SJSA1 (cell line): ENCODE results near the gene PMCH. TPM values are rescaled to one million over a fixed set of nuclear protein-coding genes. Genes with fewer than 3 reads are reported as not detected.
"Not testable (repeated sequence)": the region's sequence is repeated elsewhere in the genome, so short reads cannot be mapped to it uniquely, and the experiment has no call there.

Experiments used
- DNase-seq, 2 experiments: peaks; one replicate each; pipeline ENCODE4 v3.0.0-alpha.2; 2015 to 2020; ENCODE audit warnings: low spot score in 2 of 2, low read depth in 1 of 2
- H3K27ac ChIP-seq: fragments of 250-450 bp; sonication (Bioruptor Pico); 2 replicates; pipeline ENCODE4 v1.5.1; 2020; ENCODE audit warnings: mild to moderate bottlenecking, moderate library complexity
- H3K27me3 ChIP-seq: fragments of 250-450 bp; sonication (Bioruptor Pico); replicated peaks from 2 replicates; pipeline ENCODE4 v1.5.1; 2020; ENCODE audit warnings: mild to moderate bottlenecking, moderate library complexity
- H3K36me3 ChIP-seq: fragments of 250-450 bp; sonication (Bioruptor Pico); 2 replicates; pipeline ENCODE4 v1.5.1; 2020; ENCODE audit warnings: mild to moderate bottlenecking
- H3K4me1 ChIP-seq: fragments of 250-450 bp; sonication (Bioruptor Pico); replicated peaks from 2 replicates; pipeline ENCODE4 v1.6.1; 2021; ENCODE audit warnings: mild to moderate bottlenecking
- H3K4me3 ChIP-seq: fragments of 250-450 bp; sonication (Bioruptor Pico); 2 replicates; pipeline ENCODE4 v1.5.1; 2020; ENCODE audit warnings: mild to moderate bottlenecking
- H3K9me3 ChIP-seq: fragments of 250-450 bp; sonication (Bioruptor Pico); replicated peaks from 2 replicates; pipeline ENCODE4 v1.5.1; 2020; ENCODE audit warnings: mild to moderate bottlenecking
- total RNA-seq: library from RNA; depleted of rRNA; stranded (reverse); fragments of >200 nt; shearing (Covaris generic); gene quantifications from 2 replicates; pipeline ENCODE4 v1.2.3, GENCODE V29; 2014; rRNA removed

PMCH gene
- total RNA-seq, 1 experiment from 2014 or later, result not detected

DNA sequence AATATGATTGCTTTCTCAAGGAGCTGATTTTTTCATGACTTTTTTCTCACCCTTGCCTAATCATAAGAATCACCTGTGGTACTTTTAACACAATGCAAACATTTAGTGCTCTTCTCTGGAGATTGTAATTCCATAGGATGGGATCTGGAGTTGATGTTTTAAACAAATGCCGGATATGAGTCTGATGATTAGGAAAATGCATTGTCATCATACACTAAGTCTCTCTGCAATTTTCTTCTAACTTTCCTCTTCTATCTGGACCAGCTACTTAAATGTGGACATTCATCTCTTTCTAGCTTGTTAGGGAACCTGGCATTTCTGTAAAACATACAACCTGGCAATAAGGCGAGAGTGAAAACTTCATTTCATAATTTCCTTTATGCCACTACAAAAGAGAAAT lies 23.5 kb downstream of the PMCH start:
- DNase-seq, result no peak
- H3K4me1 ChIP-seq, result peaks cover 4% of the 10 kb centered on the region
- H3K36me3 ChIP-seq, result peaks cover 9% of the 10 kb centered on the region; the same call in 1 of the 2 replicates
- no peak overlapping the region for H3K27ac ChIP-seq
- no peak overlapping the region for H3K4me3 ChIP-seq
- H3K27me3 ChIP-seq, result no peaks in the 10 kb centered on the region
- no peaks in the 10 kb centered on the region for H3K9me3 ChIP-seq

DNA sequence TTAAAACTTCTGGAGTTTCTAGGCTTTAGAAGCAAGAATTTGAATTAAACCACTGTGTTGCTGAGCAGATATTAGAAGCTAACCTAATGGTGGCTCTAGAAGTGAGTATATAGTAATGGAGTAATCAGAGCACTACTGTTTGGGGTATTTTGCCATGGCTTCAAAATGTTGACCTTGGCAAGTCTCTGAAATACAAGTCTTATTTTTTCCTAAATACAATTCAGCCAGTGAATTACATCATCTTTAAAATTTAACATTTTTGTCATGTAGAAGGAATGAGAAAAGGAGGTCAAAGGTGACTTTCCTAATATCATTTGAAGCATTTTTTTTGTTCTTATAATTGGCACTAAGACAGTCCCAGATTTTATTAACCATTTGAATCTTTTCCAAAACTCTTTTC lies 25.2 kb downstream of the PMCH start:
- Histone ChIP-seq H3K27ac (no peak overlapping the region), H3K4me3 (no peak overlapping the region), H3K4me1 (peaks cover 4% of the 10 kb centered on the region), H3K27me3 (no peaks in the 10 kb centered on the region), H3K9me3 (no peaks in the 10 kb centered on the region), H3K36me3 (peaks cover 5% of the 10 kb centered on the region; the same call in 1 of the 2 replicates)
- no peak for DNase-seq

GRCh38 chr12:102171951-102172350 lies 25.7 kb downstream of the PMCH start:
- Histone ChIP-seq H3K27ac (no peak overlapping the region), H3K4me3 (no peak overlapping the region), H3K9me3 (no peaks in the 10 kb centered on the region), H3K4me1 (peaks cover 4% of the 10 kb centered on the region), H3K27me3 (no peaks in the 10 kb centered on the region), H3K36me3 (peaks cover 5% of the 10 kb centered on the region; the same call in 1 of the 2 replicates)
- DNase-seq, result no peak

GRCh38 chr12:102169922-102170621 lies 27.6 kb downstream of the PMCH start:
- H3K27ac ChIP-seq, result no peak overlapping the region

GRCh38 chr12:102167821-102168604 lies 29.6 kb downstream of the PMCH start:
- H3K9me3 ChIP-seq, result no peaks in the 10 kb centered on the region
- DNase-seq, result no peak
- peaks cover 5% of the 10 kb centered on the region; the same call in 1 of the 2 replicates for H3K36me3 ChIP-seq
- H3K27me3 ChIP-seq, result no peaks in the 10 kb centered on the region
- no peak overlapping the region for H3K4me3 ChIP-seq
- H3K27ac ChIP-seq, result no peak overlapping the region
- H3K4me1 ChIP-seq, result peaks cover 4% of the 10 kb centered on the region

More at GRCh38 chr12:102169922-102170621, 27.6 kb downstream of the PMCH start:
- peaks cover 5% of the 10 kb centered on the region; the same call in 1 of the 2 replicates for H3K36me3 ChIP-seq
- no peaks in the 10 kb centered on the region for H3K9me3 ChIP-seq
- peak in 1 of 2 experiments; percentile 10 for DNase-seq
- no peaks in the 10 kb centered on the region for H3K27me3 ChIP-seq
- peaks cover 4% of the 10 kb centered on the region for H3K4me1 ChIP-seq
- no peak overlapping the region for H3K4me3 ChIP-seq

DNA sequence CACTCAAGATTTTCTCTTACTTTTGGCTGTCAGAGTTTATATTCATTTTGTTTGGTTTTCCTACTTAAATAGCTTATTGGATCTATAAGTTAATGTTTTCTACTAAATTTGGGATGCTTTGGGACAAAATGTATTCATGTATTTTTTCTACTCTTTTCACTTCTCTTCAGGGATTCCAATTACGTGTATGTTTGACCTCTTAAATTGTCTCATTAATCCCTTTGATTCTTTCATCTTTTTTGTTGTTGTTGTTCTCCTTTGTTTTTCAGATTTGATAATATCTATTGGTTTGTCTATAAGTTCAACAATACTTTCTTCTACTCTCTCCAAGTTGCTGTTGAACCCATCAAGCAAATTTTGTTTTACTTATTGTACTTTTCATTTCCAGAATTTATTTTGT lies 34.2 kb downstream of the PMCH start:
- Histone ChIP-seq H3K9me3 (no peaks in the 10 kb centered on the region), H3K27me3 (no peaks in the 10 kb centered on the region), H3K4me1 (no peaks in the 10 kb centered on the region), H3K27ac (no peak overlapping the region), H3K4me3 (no peak overlapping the region), H3K36me3 (no peaks in the 10 kb centered on the region)
- no peak for DNase-seq

- H3K27ac ChIP-seq, H3K9me3 ChIP-seq, DNase-seq, H3K27me3 ChIP-seq, H3K4me3 ChIP-seq, H3K4me1 ChIP-seq: not testable (repeated sequence)
- peaks cover 13% of the 10 kb centered on the region; the same call in 1 of the 2 replicates for H3K36me3 ChIP-seq
Measured at GRCh38 chr12:102155206-102155605, 42.4 kb downstream of the PMCH start.

DNA sequence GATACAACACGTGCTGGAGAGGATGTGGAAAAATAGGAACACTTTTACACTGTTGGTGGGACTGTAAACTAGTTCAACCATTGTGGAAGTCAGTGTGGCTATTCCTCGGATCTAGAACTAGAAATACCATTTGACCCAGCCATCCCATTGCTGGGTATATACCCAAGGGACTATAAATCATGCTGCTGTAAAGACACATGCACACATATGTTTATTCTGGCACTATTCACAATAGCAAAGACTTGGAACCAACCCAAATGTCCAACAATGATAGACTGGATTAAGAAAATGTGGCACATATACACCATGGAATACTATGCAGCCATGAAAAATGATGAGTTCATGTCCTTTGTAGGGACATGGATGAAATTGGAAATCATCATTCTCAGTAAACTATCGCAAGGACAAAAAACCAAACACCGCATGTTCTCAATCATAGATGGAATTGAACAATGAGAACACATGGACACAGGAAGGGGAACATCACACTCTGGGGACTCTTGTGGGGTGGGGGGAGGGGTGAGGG lies 50.5 kb downstream of the PMCH start:
- H3K27me3 ChIP-seq, H3K4me1 ChIP-seq, H3K4me3 ChIP-seq, H3K27ac ChIP-seq, H3K9me3 ChIP-seq, DNase-seq: not testable (repeated sequence)
- H3K36me3 ChIP-seq, result peaks cover 13% of the 10 kb centered on the region

Other genes starting within 250 kb of the PMCH start
- 36.2 and 75.1 TPM in 2 replicates for gene WASHC3, start 135.8 kb downstream of the PMCH start, total RNA-seq
- gene NUP37, start 77.7 kb downstream of the PMCH start, total RNA-seq, result 72.9 and 85.3 TPM in 2 replicates
- gene PARPBP, start 77.7 kb downstream of the PMCH start, total RNA-seq, result 37.3 and 38.5 TPM in 2 replicates